Thyroid gland (tissue), 4 donors: ENCODE measurements around the gene PHEX.

Source experiments
- CTCF ChIP-seq, 6 experiments: fragments of 200-600 bp in 3 of 6; fragments of 450-650 bp in 3 of 6; sonication (generic) in 3 of 6; IDR thresholded peaks; one replicate each; pipeline ENCODE4 v1.5.1; 2016 to 2019; ENCODE audit warnings: antibody characterized with exemption in 6 of 6, mild to moderate bottlenecking in 2 of 6, inconsistent platforms in 1 of 6, moderate library complexity in 1 of 6
- POLR2A ChIP-seq, 2 donors: fragments of 450-650 bp; IDR thresholded peaks; one replicate each; pipeline ENCODE4 v1.6.1; 2017; ENCODE audit warnings: antibody characterized with exemption in 2 of 2, mild to moderate bottlenecking in 2 of 2, moderate library complexity in 1 of 2

- TF ChIP-seq CTCF (IDR thresholded peaks at IDR 0.05), result no peak
- no peak for TF ChIP-seq POLR2A (IDR thresholded peaks at IDR 0.05)
These were observed 264.7 kb downstream of the PHEX start for GRCh38 chrX:22296871-22297270.
